NCI-H187 (cell line): ENCODE measurements around the gene SELENOM.
"Not testable (repeated sequence)": the region's sequence is repeated elsewhere in the genome, so short reads cannot be mapped to it uniquely, and the experiment has no call there.

Experiments used
- DNase-seq, 2 experiments: peaks; one replicate each; lab custom pipeline; 2025; lab: John Stamatoyannopoulos, UW

The SELENOM gene

GRCh38 chr22:31133911-31134310, 26.5 kb upstream of the SELENOM start:
- no peak for DNase-seq

DNA sequence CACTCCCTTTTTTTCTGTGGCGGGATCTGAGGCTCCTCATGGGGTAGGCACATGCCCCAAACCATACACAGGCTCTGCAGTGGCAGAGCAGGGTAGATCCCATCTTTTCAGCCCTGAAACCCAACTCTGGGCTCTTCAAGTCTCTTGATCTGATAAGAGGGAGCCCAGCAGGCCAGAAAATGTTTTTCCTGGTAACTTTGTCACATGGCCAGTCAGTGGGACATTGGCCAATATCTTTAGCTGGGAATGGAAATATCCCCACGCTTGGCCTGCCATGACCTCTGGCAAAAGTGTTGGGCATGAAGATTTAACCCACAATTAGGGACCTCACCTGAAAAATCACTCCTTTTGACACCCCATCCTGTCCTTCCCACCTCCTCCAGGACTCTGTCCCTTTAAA, 23.5 kb upstream of the SELENOM start:
- DNase-seq = no peak

DNA sequence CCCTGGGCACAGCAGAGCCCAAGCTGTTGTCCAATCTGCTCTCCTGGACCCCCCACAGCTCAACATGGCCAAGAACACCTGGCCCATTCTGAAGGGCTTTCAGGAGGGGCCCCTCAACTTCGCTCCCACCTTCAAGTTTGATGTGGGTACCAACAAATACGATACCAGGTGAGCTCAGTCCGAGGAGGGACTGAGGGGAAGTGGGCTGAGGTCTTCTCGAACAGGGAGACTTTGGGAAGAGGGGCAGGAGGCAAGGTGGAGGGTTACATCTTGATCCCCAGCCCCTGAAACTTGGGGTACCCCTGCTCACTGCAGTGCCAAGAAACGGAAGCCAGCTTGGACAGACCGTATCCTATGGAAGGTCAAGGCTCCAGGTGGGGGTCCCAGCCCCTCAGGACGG, 20.8 kb upstream of the SELENOM start:
- DNase-seq = no peak

- DNase-seq = no peak
Measured at GRCh38 chr22:31127181-31127772, 19.9 kb upstream of the SELENOM start.

DNA sequence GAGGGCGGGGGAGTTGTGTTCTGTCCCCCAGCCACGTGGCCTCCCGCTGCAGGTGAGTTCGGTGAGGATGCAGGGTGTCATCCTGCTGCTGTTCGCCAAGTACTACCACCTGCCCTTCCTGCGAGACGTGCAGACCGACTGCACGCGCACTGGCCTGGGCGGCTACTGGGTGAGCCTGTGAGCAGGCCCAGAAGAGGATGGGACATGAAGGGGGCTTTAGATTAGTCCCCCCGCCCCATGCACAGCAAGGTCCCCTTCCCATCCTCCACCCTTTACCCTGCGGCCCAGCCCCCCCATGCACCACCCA, 19.5 kb upstream of the SELENOM start:
- no peak for DNase-seq

GRCh38 chr22:31126128-31126868, 18.9 kb upstream of the SELENOM start:
- no peak for DNase-seq

GRCh38 chr22:31125521-31126117, 18.3 kb upstream of the SELENOM start:
- DNase-seq = no peak

- no peak for DNase-seq
Measured at GRCh38 chr22:31124811-31125465, 17.6 kb upstream of the SELENOM start.

DNA sequence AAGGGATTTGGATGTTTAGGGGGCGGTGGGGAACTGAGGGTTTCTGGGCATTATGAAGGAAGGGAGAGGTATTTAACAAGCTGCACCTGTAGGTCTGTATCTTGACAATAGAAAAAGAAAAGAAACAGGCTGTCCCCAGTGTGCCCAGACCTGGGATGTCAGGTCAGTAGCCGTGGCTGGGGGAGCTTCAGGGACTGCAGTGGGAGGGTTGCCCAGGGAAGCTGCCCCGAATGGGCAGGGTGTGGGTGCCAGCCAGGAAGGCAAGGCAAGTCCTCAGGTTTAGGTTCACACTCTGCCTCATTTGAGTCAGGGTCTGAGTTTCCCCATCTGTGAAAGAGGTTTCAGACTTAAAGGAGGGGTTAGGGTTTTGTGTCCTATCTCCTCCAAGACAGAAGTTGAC, 16.9 kb upstream of the SELENOM start:
- DNase-seq = no peak

DNA sequence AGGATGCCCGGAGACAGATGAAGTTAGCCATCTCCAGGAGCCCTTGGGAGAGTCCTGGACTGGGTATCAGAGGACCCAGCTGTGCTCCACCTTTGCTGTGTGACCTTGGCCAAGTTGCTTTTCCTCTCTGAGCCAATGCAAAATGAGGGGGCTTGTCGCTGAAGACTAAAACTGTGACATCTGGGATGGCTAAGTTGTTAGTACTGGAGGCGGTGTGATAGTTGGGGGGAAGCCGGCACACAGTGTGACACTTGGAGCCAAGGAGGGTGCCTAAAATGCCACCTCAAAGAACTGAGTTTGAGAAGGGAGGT, 15.9 kb upstream of the SELENOM start:
- no peak for DNase-seq

DNA sequence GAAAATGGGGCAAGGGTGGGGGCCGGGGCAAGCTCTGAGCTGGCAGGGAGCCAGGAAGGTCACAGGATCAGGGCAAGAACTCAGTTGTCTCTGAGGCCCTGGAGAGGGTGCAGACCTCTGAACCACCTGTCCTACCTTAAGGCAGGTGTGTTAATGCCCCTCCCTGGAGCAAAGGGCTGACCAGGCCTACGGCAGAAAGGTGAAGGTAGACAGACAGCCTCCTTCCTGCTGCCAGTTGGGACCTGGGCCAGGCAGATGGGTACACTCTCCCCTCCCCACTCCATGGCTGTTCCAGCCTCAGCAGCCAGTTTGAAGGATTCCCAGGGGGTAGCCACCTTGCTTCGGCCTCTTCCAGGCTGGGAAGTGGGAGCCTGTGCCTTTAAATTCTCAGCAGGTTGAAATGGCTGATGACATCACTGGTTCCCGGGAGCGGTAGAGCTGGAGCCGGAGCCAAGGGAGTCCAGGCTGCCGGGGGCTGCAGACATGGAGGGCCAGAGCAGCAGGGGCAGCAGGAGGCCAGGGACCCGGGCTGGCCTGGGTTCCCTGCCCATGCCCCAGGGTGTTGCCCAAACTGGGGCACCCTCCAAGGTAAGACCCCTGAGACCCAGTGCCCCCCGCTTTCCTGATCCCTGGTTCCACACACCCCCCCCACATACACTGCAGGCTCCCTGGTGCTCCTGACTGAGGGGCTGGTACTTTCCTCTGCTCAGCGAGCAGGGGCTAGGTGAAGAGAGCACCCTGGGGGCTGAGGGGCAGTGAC, 15.3 kb upstream of the SELENOM start, which contains the start of gene INPP5J:
Gene INPP5J (plus strand): TSS at position 435 of the 760 bp plus-strand sequence. CDS start 49 bp downstream, at position 484.
- peak in 1 of 2 experiments; percentile 7 for DNase-seq

DNA sequence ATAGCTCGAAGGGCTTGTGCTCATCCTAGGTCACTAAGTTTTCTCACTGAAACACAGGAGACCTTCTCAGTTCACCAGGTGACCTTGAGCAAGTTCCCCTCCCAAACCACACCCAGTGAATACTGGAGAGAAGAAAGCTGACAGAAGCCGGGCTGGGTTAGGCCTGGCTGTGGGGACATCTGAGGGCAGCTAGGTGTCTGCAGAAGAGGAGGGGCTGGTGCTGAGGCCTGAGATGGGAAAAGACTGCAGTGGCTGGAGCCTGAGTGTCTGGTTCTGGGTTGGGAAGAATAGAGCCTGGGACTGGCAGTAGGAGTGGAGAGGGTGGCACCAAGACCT, 14.8 kb upstream of the SELENOM start:
- DNase-seq = no peak

DNA sequence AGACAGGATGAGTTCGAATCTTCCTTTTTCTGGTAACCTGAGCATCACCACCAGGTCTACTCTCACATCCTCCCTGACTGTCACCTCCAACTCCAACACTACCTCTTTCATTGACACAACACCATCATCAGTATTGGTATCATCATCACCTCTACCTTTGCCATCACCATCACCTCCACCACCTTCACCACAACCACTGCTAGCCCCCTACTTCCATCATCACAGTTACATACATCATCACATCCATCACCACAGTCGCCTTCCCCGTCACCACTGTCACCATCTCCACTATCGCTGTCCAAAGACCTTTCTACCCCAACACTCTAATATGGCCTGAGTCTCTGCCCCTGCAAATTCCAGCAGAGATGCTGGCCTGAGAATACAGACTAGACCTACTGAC, 14.0 kb upstream of the SELENOM start:
- DNase-seq = no peak

DNA sequence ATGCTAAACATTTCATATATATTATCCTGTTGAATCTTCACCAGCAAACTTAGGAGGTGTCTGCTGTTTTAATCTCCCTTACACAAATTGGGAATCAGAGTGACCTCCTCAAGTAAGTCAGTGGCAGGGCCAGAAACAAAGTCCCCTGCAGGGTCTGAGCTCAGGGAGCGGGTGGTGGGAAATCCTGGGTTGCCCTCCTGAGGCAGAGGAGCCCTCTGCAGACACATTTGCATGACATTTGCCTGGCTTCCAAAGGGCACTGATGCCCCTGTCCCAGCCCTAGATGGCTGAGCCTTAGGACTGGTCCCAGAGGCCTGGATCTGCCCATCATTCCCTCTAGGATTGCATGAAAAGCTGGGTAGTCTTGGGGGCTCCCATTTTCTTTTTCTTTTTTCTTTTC, 13.3 kb upstream of the SELENOM start:
- no peak for DNase-seq

- no peak for DNase-seq
Measured at GRCh38 chr22:31120230-31120629, 12.9 kb upstream of the SELENOM start.

DNA sequence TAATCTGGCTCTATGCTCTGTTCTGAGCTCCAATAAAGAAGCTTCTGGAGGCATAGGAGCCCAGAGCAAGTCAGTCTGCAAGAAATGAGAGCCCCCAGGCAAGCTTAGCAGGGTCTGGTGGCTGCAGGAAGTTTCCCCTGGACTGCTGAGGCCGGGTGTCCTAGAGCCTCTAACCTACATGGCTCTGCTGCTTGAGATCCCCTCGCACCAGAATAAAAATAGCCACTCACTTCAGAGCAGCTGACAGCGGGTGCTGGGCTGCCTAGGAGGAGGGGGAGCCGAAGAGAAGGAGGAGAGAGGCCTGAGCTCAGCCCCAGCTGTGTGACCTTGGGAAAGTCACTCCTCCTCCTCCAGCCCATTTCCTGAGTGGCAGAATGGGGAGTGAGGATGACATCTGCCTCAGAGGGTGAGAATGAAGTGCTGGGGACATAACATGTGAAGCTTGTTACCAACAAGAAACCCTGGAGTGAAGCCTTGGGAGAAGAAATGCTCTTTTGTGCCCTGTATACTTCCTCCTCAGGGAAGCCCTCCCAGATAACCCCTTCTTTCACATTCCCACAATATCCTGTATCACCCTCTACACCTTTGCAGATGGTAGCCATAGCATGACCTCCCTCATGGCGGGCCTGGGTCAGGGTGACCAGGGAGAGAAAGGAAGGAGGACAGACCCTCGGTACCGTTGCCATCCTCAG, 11.8 kb upstream of the SELENOM start:
- DNase-seq = no peak

DNA sequence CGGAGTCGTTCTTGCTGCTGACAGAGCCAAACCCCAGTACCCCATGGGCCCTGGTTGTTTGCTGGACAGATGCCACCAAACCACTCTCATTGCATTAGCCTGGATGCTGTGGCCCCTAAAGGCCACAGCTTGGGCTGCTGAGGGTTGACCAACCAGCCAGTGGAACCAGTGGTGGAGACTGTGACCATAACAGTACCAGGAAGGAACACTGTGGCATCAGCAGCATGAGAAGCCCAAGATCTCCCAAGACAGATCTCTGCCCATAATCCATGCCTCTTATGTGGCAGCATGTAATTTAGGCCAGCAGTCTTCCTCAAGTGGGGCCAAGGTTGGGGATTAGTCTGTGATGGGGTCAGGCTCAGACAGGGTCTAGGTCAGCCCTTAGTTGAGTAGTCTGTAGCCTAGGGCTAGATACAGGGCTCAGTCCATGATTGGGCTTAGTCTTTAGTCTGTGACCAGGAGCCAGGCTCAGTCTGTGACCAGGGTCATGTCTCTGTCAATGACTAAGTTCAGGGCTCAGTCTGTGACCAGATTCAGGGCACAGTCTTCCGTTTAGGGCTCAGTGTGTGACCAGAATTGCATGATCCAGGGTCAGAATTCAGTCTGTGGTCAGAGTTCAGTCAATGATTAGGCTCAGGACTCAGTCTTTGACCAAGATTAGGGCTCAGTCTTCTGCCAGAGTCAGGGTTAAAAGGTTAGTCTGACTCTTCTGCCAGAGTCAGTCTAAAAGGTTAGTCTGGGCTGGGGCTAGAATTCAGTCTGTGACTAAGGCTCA, 10.9 kb upstream of the SELENOM start:
- DNase-seq = no peak

DNA sequence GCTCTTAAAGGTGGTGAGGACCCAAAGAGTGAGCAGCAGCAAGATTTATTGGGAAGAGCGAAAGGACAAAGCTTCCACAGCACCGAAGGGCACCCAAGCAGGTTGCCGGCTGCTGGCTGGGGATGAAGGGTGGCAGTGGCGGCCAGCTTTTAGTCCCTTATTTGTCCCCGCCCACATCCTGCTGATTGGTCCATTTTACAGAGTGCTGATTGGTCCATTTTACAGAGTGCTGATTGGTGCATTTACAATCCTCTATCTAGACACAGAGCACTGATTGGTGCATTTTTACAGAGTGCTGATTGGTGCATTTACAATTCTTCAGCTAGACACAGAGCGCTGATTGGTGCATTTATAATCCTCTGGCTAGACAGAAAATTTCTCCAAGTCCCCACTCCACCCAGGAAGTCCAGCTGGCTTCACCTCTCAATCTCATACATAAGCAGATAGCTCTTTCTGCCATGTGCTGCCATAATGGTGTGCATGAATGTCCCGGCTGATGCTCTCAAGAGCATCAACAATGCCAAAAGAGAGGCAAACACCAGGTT, 5.3 kb upstream of the SELENOM start:
- not testable (repeated sequence) for DNase-seq

DNA sequence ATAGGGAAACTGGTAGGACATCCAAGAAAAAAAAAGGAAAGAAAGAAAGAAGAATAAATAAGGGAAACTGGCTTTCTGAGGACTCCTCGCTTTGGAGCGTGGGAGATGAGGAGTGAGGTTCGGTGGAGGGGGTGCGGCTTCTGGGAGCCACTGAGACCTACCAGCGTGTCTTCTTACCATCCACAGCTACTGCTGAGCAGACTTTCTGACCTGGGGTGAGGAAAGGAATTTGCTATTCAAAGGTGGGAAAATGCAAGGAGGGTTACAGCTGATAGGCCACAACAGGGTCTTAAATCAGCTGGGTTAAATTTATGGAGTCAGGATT, 488 bp upstream of the SELENOM start:
- no peak for DNase-seq

DNA sequence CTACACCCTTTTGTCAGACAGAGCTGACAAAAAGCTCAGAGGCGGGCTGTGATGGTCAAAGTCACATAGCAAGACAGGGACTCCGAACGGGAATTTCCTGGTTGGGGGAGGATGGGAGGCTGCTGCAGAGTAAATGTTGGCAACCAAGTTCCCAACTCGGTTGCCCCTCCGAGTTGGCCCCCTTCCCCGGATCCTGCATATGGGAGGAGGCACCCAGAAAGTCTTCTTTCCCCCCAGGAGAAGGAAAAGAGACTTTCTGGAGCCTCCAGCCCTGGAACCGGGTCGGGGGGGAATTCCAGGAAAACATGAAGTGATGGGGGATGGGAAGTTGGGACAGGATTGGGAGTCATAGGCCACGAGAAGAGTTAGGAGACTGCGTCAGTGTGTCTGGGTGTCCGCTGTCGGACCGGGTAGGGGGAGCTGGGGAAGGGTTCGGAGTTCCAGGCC, 614 bp downstream of the SELENOM start:
- no peak for DNase-seq

- DNase-seq = no peak
Measured at GRCh38 chr22:31106001-31106571, 1.3 kb downstream of the SELENOM start.
